Neutrophil (primary cell): ENCODE measurements around the gene ETHE1.

Source experiments
- H3K27ac ChIP-seq: fragments of 200-600 bp; sonication (generic); 2 replicates; pipeline ENCODE4 v1.5.1; 2016; ENCODE audit warnings: mild to moderate bottlenecking, moderate library complexity
- H3K27me3 ChIP-seq: fragments of 200-600 bp; sonication (generic); 2 replicates; pipeline ENCODE4 v1.6.0; 2016; ENCODE audit warnings: mild to moderate bottlenecking
- H3K36me3 ChIP-seq: fragments of 200-600 bp; sonication (generic); 2 replicates; pipeline ENCODE4 v1.5.1; 2017
- H3K4me1 ChIP-seq, 2 experiments: fragments of 200-600 bp in 1 of 2; sonication (generic) in 1 of 2; 1 replicate in 1 of 2; 2 replicates in 1 of 2; pipeline versions ENCODE4 v1.5.1 to v1.6.1; 2013 to 2016; ENCODE audit warnings: low read depth in 1 of 2, low read length in 1 of 2, mild to moderate bottlenecking in 1 of 2, moderate library complexity in 1 of 2; ENCODE audit not compliant: control insufficient read depth in 1 of 2, insufficient read depth in 1 of 2
- H3K4me3 ChIP-seq, 2 experiments: fragments of 200-600 bp in 1 of 2; sonication (generic) in 1 of 2; 1 replicate in 1 of 2; 2 replicates in 1 of 2; pipeline ENCODE4 v1.5.1; 2013 to 2016; ENCODE audit warnings: low read depth in 1 of 2, low read length in 1 of 2, mild to moderate bottlenecking in 1 of 2, moderate library complexity in 1 of 2
- H3K9me3 ChIP-seq: fragments of 200-600 bp; sonication (generic); 2 replicates; pipeline ENCODE4 v1.5.1; 2016
- TF ChIP-seq, protein P1 (sequence below): fragments of 200-600 bp; sonication (generic); IDR thresholded peaks from 2 replicates; pipeline ENCODE4 v1.5.1; 2016; ENCODE audit warnings: antibody characterized with exemption

The ETHE1 gene

DNA sequence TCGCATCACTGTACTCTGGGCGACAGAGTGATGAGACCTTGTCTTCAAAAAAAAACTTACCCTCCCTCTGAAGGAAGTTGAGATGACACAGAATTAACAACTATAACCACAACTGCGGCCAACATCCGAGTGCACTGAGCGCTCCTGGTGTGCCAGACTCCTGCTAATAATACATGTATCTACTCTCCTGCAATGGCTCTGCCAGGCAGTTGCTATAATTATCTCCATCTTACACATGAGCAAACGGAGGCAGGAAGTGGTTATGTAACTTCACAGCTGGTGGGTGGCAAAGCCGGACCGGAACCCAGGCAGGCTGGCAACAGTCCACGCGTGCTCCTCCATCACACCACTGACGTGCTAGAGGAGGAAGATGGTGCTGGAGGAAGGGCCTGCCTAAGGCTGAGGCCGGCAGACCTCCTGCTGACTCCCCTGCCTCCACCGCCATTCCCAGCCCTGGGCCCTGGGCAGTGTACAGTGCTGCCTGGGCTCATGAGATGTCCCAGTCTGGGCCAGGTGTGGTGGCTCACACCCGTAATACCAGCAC lies 35.8 kb upstream of the ETHE1 start:
- no peaks in the 10 kb centered on the region for H3K9me3 ChIP-seq
- peaks cover 17% of the 10 kb centered on the region for H3K36me3 ChIP-seq
- TF ChIP-seq, protein P1, sequence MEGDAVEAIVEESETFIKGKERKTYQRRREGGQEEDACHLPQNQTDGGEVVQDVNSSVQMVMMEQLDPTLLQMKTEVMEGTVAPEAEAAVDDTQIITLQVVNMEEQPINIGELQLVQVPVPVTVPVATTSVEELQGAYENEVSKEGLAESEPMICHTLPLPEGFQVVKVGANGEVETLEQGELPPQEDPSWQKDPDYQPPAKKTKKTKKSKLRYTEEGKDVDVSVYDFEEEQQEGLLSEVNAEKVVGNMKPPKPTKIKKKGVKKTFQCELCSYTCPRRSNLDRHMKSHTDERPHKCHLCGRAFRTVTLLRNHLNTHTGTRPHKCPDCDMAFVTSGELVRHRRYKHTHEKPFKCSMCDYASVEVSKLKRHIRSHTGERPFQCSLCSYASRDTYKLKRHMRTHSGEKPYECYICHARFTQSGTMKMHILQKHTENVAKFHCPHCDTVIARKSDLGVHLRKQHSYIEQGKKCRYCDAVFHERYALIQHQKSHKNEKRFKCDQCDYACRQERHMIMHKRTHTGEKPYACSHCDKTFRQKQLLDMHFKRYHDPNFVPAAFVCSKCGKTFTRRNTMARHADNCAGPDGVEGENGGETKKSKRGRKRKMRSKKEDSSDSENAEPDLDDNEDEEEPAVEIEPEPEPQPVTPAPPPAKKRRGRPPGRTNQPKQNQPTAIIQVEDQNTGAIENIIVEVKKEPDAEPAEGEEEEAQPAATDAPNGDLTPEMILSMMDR = no peak
- no peaks in the 10 kb centered on the region for H3K27me3 ChIP-seq
- peak overlapping the region; percentile 94 for H3K27ac ChIP-seq
- peak overlapping the region; percentile 21 to 44 for H3K4me3 ChIP-seq
- peaks cover 20 to 27% of the 10 kb centered on the region in 2 experiments for H3K4me1 ChIP-seq

DNA sequence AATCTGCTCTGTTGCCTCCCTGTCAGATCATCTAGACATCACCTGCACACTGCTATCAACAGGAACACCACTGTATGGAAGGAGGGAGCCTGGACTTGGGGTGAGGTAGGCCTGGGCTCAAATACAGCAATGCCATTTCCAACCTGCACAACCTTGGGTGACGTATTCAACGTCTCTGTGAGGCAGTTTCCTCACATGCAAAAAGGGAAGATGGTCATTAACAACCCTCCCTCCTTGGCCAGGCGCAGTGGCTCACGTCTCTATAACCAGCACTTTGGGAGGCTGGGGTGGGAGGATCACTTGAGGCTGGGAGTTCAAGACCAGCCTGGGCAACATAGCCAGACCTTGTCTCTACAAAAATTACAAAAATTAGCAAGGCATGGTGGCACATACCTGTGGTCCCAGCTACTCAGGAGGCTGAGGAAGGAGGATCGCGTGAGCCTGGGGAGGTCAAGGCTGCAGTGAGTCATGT lies 35.3 kb upstream of the ETHE1 start:
- TF ChIP-seq, protein P1 = peak; percentile 43
- H3K27ac ChIP-seq = peak overlapping the region; percentile 94
- H3K4me1 ChIP-seq = peaks cover 20 to 27% of the 10 kb centered on the region in 2 experiments
- H3K9me3 ChIP-seq = no peaks in the 10 kb centered on the region
- peaks cover 17% of the 10 kb centered on the region for H3K36me3 ChIP-seq
- peak overlapping the region; percentile 21 to 44 for H3K4me3 ChIP-seq
- no peaks in the 10 kb centered on the region for H3K27me3 ChIP-seq

DNA sequence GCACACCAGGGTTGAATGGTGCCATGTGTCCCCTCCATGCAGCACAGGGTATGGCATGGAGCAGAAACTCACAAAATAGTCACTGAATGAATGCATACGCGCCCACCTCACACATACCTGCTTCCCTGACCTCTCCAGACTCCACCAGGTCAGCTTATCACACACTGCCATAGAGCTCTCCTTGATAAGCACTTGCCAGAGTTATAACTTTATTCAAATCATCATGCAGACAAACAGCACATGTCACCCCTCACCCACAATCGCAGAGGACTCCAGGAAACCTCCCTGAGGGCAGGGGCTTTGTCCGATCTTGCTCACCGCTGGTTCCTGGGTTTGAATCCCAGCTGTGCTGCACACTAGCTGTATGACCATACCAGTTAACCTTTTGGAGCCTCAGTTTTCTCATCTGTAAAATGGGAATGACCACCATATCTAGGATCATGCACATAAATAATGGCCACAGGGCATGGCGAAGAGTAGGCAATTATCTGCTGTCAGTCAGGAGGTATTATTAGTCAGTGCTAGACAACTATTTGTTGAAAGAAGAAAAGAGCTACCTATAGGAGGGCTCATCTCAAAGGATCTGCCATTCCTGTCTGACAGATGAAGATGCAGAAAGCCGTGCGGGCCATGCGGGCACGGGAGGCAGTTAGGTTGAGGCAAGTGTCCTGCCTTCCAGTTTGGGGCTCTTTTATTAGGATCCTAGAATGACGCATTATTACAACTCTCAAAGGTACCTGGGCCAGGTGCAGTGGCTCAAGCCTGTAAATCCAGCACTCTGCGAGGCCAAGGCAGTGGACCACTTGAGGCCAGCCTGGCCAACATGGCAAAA lies 34.4 kb upstream of the ETHE1 start:
- H3K36me3 ChIP-seq = peaks cover 22% of the 10 kb centered on the region
- peak overlapping the region; percentile 94 for H3K27ac ChIP-seq

DNA sequence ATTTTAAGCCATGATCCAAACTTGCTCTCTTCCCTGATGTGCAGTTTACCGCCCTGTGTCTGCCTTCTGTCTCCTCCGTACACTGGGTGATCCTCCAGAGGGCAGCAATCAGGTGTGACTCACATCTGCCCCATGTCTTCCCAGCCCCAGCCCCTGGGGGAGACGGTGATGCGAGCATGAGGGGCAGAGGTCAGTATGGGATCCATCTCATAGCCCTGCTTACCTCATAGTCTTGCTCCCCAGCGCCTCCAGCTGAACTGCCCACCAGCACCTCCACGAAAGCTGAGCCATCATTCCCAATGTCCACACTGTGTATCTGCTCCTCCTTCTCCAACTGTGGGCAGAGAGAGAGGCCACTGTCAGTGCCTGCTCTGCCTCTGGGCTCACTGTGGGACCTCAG lies 33.7 kb upstream of the ETHE1 start:
- H3K27me3 ChIP-seq = no peaks in the 10 kb centered on the region
- peak overlapping the region; percentile 94 for H3K27ac ChIP-seq
- H3K4me3 ChIP-seq = no peak overlapping the region
- peaks cover 20 to 27% of the 10 kb centered on the region in 2 experiments for H3K4me1 ChIP-seq
- no peaks in the 10 kb centered on the region for H3K9me3 ChIP-seq
- TF ChIP-seq, protein P1 = no peak
- peaks cover 28% of the 10 kb centered on the region for H3K36me3 ChIP-seq

More for the DNA sequence above, 34.4 kb upstream of the ETHE1 start:
- Histone ChIP-seq H3K9me3 (no peaks in the 10 kb centered on the region), H3K4me3 (no peak overlapping the region), H3K27me3 (no peaks in the 10 kb centered on the region), H3K4me1 (peaks cover 20 to 27% of the 10 kb centered on the region in 2 experiments)
- TF ChIP-seq, protein P1 = no peak

DNA sequence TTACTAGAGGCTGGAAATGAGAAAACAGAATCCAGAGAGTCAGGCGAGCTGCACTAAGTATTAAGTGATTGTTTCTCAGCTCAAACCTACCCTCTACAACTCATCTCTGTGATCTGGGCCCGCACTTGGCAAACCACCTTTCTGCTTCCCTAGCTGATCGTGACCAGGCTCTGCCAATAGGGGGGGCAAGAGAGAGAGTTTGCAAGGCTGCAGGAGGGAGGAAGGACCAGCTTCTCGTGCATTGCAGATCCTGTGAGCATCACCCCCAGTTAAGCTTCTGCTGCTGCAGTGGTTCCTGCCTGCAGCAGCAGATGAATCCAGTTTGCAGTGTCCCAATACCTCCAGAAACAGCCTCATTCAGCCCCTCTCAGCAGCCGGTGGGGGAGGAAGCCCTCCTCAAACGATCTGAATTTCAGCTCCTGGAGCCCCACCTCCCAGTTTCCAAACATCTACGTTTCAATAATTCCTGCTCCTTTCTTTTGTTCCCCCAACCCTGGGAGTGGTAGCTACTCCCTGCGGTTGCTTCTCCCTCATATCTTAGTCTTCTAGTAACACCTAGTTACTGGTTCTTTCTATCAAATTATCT lies 28.3 kb upstream of the ETHE1 start:
- no peaks in the 10 kb centered on the region for H3K9me3 ChIP-seq
- no peaks in the 10 kb centered on the region for H3K4me1 ChIP-seq
- H3K27me3 ChIP-seq = no peaks in the 10 kb centered on the region
- TF ChIP-seq, protein P1 = peak; percentile 79
- H3K4me3 ChIP-seq = no peak overlapping the region
- peaks cover 63% of the 10 kb centered on the region for H3K36me3 ChIP-seq
- no peak overlapping the region for H3K27ac ChIP-seq
